H1 (cell line): ENCODE measurements around the gene SUPT4H1. TPM values are rescaled to one million over a fixed set of nuclear protein-coding genes. Genes with fewer than 3 reads are reported as not detected.

ENCODE experiments used
- CHD7 ChIP-seq: fragments of 300-600 bp; sonication (generic); IDR thresholded peaks from 2 replicates; pipeline ENCODE4 v1.7.1; 2012; ENCODE audit warnings: low read length, moderate library complexity, mild to moderate bottlenecking, inconsistent platforms; ENCODE audit not compliant: insufficient replicate concordance
- MAFK ChIP-seq: IDR thresholded peaks from 2 replicates; pipeline ENCODE4 v1.6.1; 2012; ENCODE audit warnings: low read depth, mild to moderate bottlenecking, improper control_type of control experiment, low read length
- POLR2A ChIP-seq, 2 experiments: IDR thresholded peaks; 1 replicate in 1 of 2; 2 replicates in 1 of 2; pipeline ENCODE4 v1.6.1; 2011; ENCODE audit warnings: low read depth in 2 of 2, low read length in 2 of 2, mild to moderate bottlenecking in 2 of 2; ENCODE audit errors: control extremely low read depth in 1 of 2
- polyA plus RNA-seq, 7 experiments: library from polyadenylated mRNA; depleted of rRNA in 3 of 7; stranded (reverse) in 5 of 7; unstranded in 2 of 7; fragments of >200 nt in 5 of 7; fragments of 200-250 nt in 2 of 7; gene quantifications; 1 replicate in 5 of 7; 2 replicates in 1 of 7; 4 replicates in 1 of 7; pipeline versions ENCODE4 v1.2.1 to v1.2.3, GENCODE V29; 2011 to 2013; ENCODE audit warnings: missing spikeins in 2 of 7, mixed read lengths in 2 of 7
- total RNA-seq: library from RNA; stranded (reverse); fragmentation: NEBNext Ultra II Directional; extraction: Animal tissue kit (Norgen Biotek cat#: 25700); gene quantifications from 2 replicates; pipeline ENCODE4 v1.2.1, GENCODE V29; 2021

SUPT4H1 gene
- total and polyA plus RNA-seq, 2 of the 8 experiments (the other 6 are each of a cell fraction or from before 2014, with no cell fraction given) = 112 to 143 TPM

GRCh38 chr17:58340405-58340876 lies 11.6 kb downstream of the SUPT4H1 start (continued):
- TF ChIP-seq CHD7 = no peak
- no peak for TF ChIP-seq POLR2A (IDR thresholded peaks at IDR 0.05; ENCODE audit: control extremely low read depth in 1 of 2, low read depth in 2 of 2, low read length in 2 of 2)
- TF ChIP-seq MAFK = no peak
